Stomach smooth muscle (tissue), 2 donors: ENCODE measurements around the gene MOB3C.

ENCODE experiments used
- H3K27ac ChIP-seq: one replicate; pipeline ENCODE4 v1.7.0; 2013; ENCODE audit warnings: mild to moderate bottlenecking, low read length, inconsistent platforms
- H3K27me3 ChIP-seq, 2 donors: one replicate each; pipeline ENCODE4 v1.7.0; 2013; ENCODE audit warnings: low read length in 2 of 2; ENCODE audit not compliant: insufficient read depth in 2 of 2, control insufficient read depth in 1 of 2
- H3K36me3 ChIP-seq, 2 donors: one replicate each; pipeline ENCODE4 v1.7.0; 2013; ENCODE audit warnings: low read length in 2 of 2; ENCODE audit not compliant: control insufficient read depth in 2 of 2, insufficient read depth in 2 of 2
- H3K4me1 ChIP-seq: one replicate; pipeline ENCODE4 v1.7.0; 2013; ENCODE audit warnings: low read length; ENCODE audit not compliant: control insufficient read depth, insufficient read depth
- H3K4me3 ChIP-seq, 2 donors: one replicate each; pipeline ENCODE4 v1.7.0; 2013; ENCODE audit warnings: low read length in 2 of 2
- H3K9ac ChIP-seq, 2 donors: one replicate each; pipeline ENCODE4 v1.7.0; 2013; ENCODE audit warnings: low read length in 2 of 2, mild to moderate bottlenecking in 1 of 2
- H3K9me3 ChIP-seq, 2 donors: one replicate each; pipeline ENCODE4 v1.7.0; 2013; ENCODE audit warnings: low read length in 2 of 2; ENCODE audit not compliant: control insufficient read depth in 2 of 2
- donor health status: healthy.
- donor health status: Pancreatic carcinoma.

MOB3C gene

GRCh38 chr1:46558141-46558963 is 58.3 kb downstream of the MOB3C start:
- Histone ChIP-seq H3K4me1 (no peaks in the 10 kb centered on the region), H3K36me3 (peaks cover 16 to 31% of the 10 kb centered on the region in 2 donors), H3K27ac (no peak overlapping the region), H3K9me3 (no peaks in the 10 kb centered on the region), H3K4me3 (no peak overlapping the region), H3K9ac (no peak overlapping the region), H3K27me3 (no peaks in the 10 kb centered on the region)
